SKM-1 treated with dmso at 0.1 percent for 144 hours (cell line): ENCODE results near the gene RPUSD4.

Experiments
- DNase-seq: peaks from one replicate; lab custom pipeline; 2025; ENCODE audit not compliant: unreplicated experiment; lab: John Stamatoyannopoulos, UW

Gene RPUSD4

DNA sequence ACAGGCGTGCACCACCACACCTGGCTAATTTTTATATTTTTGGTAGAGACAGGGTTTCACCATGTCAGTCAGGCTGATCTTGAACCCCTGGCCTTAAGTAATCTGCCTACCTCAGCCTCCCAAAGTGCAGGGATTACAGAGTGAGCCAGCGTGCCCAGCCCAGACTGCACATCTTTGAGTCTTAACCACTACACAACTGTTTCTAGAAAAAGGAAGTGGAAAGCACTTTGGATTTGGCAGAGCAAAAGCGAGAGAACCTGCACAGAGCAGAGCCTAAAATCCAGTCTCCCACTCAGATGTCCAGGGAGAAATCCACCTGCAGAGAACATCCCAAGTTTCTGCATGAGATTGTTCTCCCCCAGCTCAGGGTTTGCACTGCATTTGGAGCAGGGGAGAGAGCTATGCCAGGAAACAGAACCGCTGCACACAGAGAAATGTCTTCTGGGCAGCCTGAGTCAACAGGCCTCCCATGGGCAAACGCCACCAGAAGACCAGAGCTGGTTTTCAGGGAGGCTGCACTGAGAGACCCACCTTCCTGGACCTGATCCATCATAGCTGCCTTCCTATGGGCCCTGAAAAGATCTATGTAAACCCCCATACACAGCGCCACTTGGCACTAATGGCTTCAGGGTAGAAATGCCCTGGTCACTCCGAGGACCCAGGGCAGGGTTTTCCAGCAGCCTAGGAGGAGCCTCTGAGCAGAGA lies 54.0 kb downstream of the RPUSD4 start:
- peak; percentile 18 for DNase-seq

- DNase-seq: no peak
Measured at GRCh38 chr11:126156814-126157213, 54.6 kb downstream of the RPUSD4 start.

DNA sequence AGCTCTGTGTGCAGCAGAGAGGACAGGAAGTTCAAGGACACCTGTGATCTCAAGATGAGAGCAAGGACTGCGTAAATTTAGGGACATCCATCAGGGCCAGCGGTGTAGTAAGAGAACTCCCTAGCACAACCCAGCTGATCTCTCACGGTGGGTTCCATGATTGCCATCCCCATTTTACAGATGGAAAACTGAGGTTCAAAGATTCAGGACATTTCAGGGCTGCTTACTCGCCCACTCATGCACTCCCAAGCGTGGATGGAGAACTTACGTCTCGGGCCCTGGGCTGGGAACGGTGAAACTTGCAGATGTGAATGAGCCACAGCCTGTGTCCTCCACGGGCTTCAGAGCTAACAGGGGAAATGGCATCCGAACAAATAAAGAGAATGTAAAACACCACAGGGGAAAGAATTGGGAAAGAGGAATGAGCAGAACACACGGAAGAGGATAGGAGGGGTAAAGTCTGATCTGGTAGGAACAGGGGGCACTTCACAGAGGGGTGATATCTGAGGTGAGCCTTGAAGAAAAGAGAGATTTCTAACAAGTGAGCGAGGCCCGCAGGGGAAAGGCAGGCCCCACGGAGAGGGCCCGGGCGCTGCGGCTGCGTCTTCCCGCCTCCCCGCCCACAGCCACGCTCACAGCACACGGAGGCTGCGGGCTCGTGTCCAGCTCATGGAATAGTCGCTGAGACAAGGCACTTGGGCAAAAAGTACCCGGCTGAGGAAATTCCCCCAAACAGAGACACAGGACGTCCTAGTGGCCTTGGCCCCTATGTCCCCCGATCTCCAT lies 55.9 kb downstream of the RPUSD4 start:
- no peak for DNase-seq

GRCh38 chr11:126154691-126155090 lies 56.8 kb downstream of the RPUSD4 start:
- no peak for DNase-seq

- no peak for DNase-seq
Measured at GRCh38 chr11:126153972-126154371, 57.5 kb downstream of the RPUSD4 start.

- DNase-seq: no peak
Measured at GRCh38 chr11:126153006-126153405, 58.4 kb downstream of the RPUSD4 start.

- DNase-seq: no peak
Measured at GRCh38 chr11:126152586-126152985, 58.9 kb downstream of the RPUSD4 start.

DNA sequence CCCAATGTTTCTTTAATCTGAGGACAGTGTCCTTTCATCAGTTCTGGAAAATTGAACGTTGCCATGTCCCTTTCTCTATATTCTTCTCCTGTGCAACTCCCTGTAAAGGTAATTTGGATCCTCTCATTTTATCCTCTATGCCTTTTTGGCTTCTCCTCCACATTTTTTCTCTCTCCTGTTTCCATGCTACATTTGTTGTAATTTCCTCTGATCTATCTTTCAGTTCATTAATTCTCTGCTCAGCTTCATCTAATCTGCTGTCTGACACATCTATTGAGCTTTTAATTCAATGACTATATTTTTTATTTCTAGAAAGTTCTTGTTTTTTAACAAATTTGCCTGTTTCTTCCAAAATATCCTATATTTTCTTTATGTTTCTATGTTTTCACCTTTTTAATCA lies 59.3 kb downstream of the RPUSD4 start:
- DNase-seq: no peak
